HEK293T (cell line): ENCODE results near the gene ALOX5.

Source experiments
- ARNT ChIP-seq: fragments of 450-650 bp; IDR thresholded peaks from 2 replicates; pipeline ENCODE4 v1.6.1; 2017; ENCODE audit warnings: mild to moderate bottlenecking
- ELF4 ChIP-seq: fragments of 450-650 bp; IDR thresholded peaks from 2 replicates; pipeline ENCODE4 v1.6.1; 2017; ENCODE audit warnings: antibody characterized with exemption
- FOXA1 ChIP-seq: fragments of 450-650 bp; IDR thresholded peaks from 2 replicates; pipeline ENCODE4 v1.6.1; 2016; ENCODE audit warnings: mild to moderate bottlenecking
- HDGF ChIP-seq: fragments of 450-650 bp; IDR thresholded peaks from 2 replicates; pipeline ENCODE4 v1.6.1; 2017; ENCODE audit warnings: antibody characterized with exemption, borderline replicate concordance
- L3MBTL2 ChIP-seq: fragments of 450-650 bp; conservative IDR thresholded peaks from 2 replicates; pipeline ENCODE4 v1.6.1; 2016; ENCODE audit warnings: mild to moderate bottlenecking
- LEF1 ChIP-seq: fragments of 450-650 bp; IDR thresholded peaks from 2 replicates; pipeline ENCODE4 v1.6.1; 2017; ENCODE audit warnings: mild to moderate bottlenecking, borderline replicate concordance
- PKNOX1 ChIP-seq: fragments of 450-650 bp; IDR thresholded peaks from 2 replicates; pipeline ENCODE4 v1.6.1; 2016
- SP1 ChIP-seq: fragments of 450-650 bp; IDR thresholded peaks from 2 replicates; pipeline ENCODE4 v1.6.1; 2017
- TARDBP ChIP-seq: fragments of 450-650 bp; IDR thresholded peaks from 2 replicates; pipeline ENCODE4 v1.6.1; 2016
- ZNF384 ChIP-seq: fragments of 450-650 bp; IDR thresholded peaks from 2 replicates; pipeline ENCODE4 v1.6.1; 2016

GRCh38 chr10:45398595-45398994 lies 24.6 kb downstream of the ALOX5 start:
- TF ChIP-seq FOXA1 (no peak), SP1 (no peak), ELF4 (no peak), LEF1 (no peak), PKNOX1 (no peak), HDGF (no peak), ZNF384 (no peak), ARNT (no peak), L3MBTL2 (no peak), TARDBP (no peak)
